IMR-90 (cell line): ENCODE results near the gene PDE8B. TPM values are rescaled to one million over a fixed set of nuclear protein-coding genes. Genes with fewer than 3 reads are reported as not detected.
A peak's percentile ranks its signal among the peaks of the same experiment; 100 is the strongest.

Experiments used
- ATAC-seq: fragments of 200-7000 bp; cut with Tn5 transposase; 2 replicates; pipeline ENCODE4 v1.9.1; 2020; ENCODE audit warnings: low read depth, mild to moderate bottlenecking, moderate library complexity
- BruUV-seq: library from RNA; stranded (reverse); fragments of 400-500 nt; replicated peaks from 2 replicates; lab custom pipeline; 2021; lab: Mats Ljungman, UMichigan
- CTCF ChIA-PET: fragments of 300-600 bp; formaldehyde crosslinking; extraction: SDS; loops from one replicate; lab custom pipeline; 2021; ENCODE audit warnings: antibody characterized with exemption; lab: Yijun Ruan, JAX
- POLR2A ChIA-PET: fragments of 300-600 bp; sonication (Branson Sonifier 250); formaldehyde crosslinking; loops from one replicate; lab custom pipeline; 2022; ENCODE audit warnings: antibody characterized with exemption; ENCODE audit not compliant: unreplicated experiment; lab: Charles Lee
- DNase-seq: peaks from one replicate; pipeline ENCODE4 v3.0.0; 2013
- H2AFZ ChIP-seq: replicated peaks from 2 replicates; pipeline ENCODE3; 2013; ENCODE audit warnings: low read length, mild to moderate bottlenecking; ENCODE audit not compliant: poor library complexity
- H2AK5ac ChIP-seq: 2 replicates; pipeline ENCODE4 v1.6.1; 2013; ENCODE audit warnings: low read depth, low read length, inconsistent platforms
- H2AK9ac ChIP-seq: replicated peaks from 2 replicates; pipeline ENCODE3; 2013; ENCODE audit warnings: mild to moderate bottlenecking, low read depth, low read length, moderate library complexity; ENCODE audit not compliant: poor library complexity
- H2BK120ac ChIP-seq: 2 replicates; pipeline ENCODE4 v1.6.1; 2013; ENCODE audit warnings: low read depth, low read length, inconsistent platforms
- H2BK15ac ChIP-seq: 3 replicates; pipeline ENCODE4 v1.6.1; 2013; ENCODE audit warnings: low read depth, low read length, inconsistent platforms
- H2BK20ac ChIP-seq: 2 replicates; pipeline ENCODE4 v1.6.1; 2013; ENCODE audit warnings: low read depth, mild to moderate bottlenecking, inconsistent platforms, low read length, moderate library complexity
- H2BK5ac ChIP-seq: 2 replicates; pipeline ENCODE4 v1.6.1; 2013; ENCODE audit warnings: mild to moderate bottlenecking, low read depth, low read length, inconsistent platforms; ENCODE audit not compliant: poor library complexity, severe bottlenecking
- H3K14ac ChIP-seq: replicated peaks from 2 replicates; pipeline ENCODE4 v1.6.1; 2013; ENCODE audit warnings: low read depth, low read length, inconsistent platforms
- H3K18ac ChIP-seq: 2 replicates; pipeline ENCODE4 v1.6.1; 2013; ENCODE audit warnings: low read depth, low read length, control low read depth
- H3K23ac ChIP-seq: 2 replicates; pipeline ENCODE4 v1.6.1; 2013; ENCODE audit warnings: low read depth, low read length, inconsistent platforms
- H3K27ac ChIP-seq: 2 replicates; pipeline ENCODE4 v1.5.1; 2013; ENCODE audit warnings: mild to moderate bottlenecking, control low read depth, low read length; ENCODE audit not compliant: insufficient read depth
- H3K27me3 ChIP-seq: 2 replicates; pipeline ENCODE4 v1.6.1; 2013; ENCODE audit warnings: low read length; ENCODE audit not compliant: control insufficient read depth, insufficient read depth
- H3K36me3 ChIP-seq: 2 replicates; pipeline ENCODE4 v1.6.1; 2013; ENCODE audit warnings: low read length, mixed read lengths; ENCODE audit not compliant: control insufficient read depth, insufficient read depth
- H3K4ac ChIP-seq: 2 replicates; pipeline ENCODE4 v1.6.1; 2013; ENCODE audit warnings: low read depth, low read length, inconsistent platforms
- H3K4me1 ChIP-seq: 2 replicates; pipeline ENCODE4 v1.6.1; 2013; ENCODE audit warnings: low read length, mixed read lengths; ENCODE audit not compliant: control insufficient read depth, insufficient read depth
- H3K4me2 ChIP-seq: 2 replicates; pipeline ENCODE4 v1.6.1; 2013; ENCODE audit warnings: low read depth, mild to moderate bottlenecking, control low read depth, low read length, moderate library complexity
- H3K4me3 ChIP-seq: 2 replicates; pipeline ENCODE4 v1.5.1; 2013; ENCODE audit warnings: low read depth, mild to moderate bottlenecking, control low read depth, low read length, moderate library complexity; ENCODE audit not compliant: insufficient read depth
- H3K56ac ChIP-seq: 2 replicates; pipeline ENCODE4 v1.6.1; 2013; ENCODE audit warnings: low read length, inconsistent platforms; ENCODE audit not compliant: insufficient read depth; ENCODE audit errors: extremely low read depth
- H3K79me1 ChIP-seq, 2 experiments: 2 replicates each; pipeline ENCODE4 v1.6.1; 2013; ENCODE audit warnings: low read length in 2 of 2, inconsistent platforms in 1 of 2, low read depth in 1 of 2
- H3K9ac ChIP-seq: 2 replicates; pipeline ENCODE4 v1.6.1; 2013; ENCODE audit warnings: low read depth, low read length, control low read depth
- H3K9me1 ChIP-seq: 2 replicates; pipeline ENCODE4 v1.6.1; 2013; ENCODE audit warnings: low read length, inconsistent platforms; ENCODE audit not compliant: insufficient read depth
- H3K9me3 ChIP-seq: 2 replicates; pipeline ENCODE4 v1.6.1; 2013; ENCODE audit warnings: low read length; ENCODE audit not compliant: control insufficient read depth, insufficient read depth
- H4K20me1 ChIP-seq: 2 replicates; pipeline ENCODE4 v1.6.1; 2013; ENCODE audit warnings: low read length, inconsistent platforms; ENCODE audit not compliant: insufficient read depth
- H4K5ac ChIP-seq: 2 replicates; pipeline ENCODE4 v1.6.1; 2013; ENCODE audit warnings: mild to moderate bottlenecking, low read depth, low read length, control low read depth
- H4K8ac ChIP-seq, 2 experiments: 2 replicates each; pipeline ENCODE4 v1.6.1; 2013; ENCODE audit warnings: low read depth in 2 of 2, low read length in 2 of 2, control low read depth in 1 of 2, inconsistent platforms in 1 of 2
- H4K91ac ChIP-seq: 2 replicates; pipeline ENCODE4 v1.6.1; 2013; ENCODE audit warnings: low read depth, low read length, inconsistent platforms; ENCODE audit not compliant: insufficient read depth
- BHLHE40 ChIP-seq: fragments of 150-350 bp; IDR thresholded peaks from 2 replicates; pipeline ENCODE4 v1.6.1; 2016; ENCODE audit warnings: mild to moderate bottlenecking, low read depth, low read length
- FOS ChIP-seq: fragments of 150-350 bp; IDR thresholded peaks from 2 replicates; pipeline ENCODE4 v1.6.1; 2016; ENCODE audit warnings: low read depth, low read length
- MAFK ChIP-seq: IDR thresholded peaks from 2 replicates; pipeline ENCODE4 v1.6.1; 2012; ENCODE audit warnings: low read depth, low read length, improper control_type of control experiment
- WGBS, 2 experiments: methylation state at CpG; one replicate each; pipeline versions ENCODE4 v1.1.5 to v1.1.7; 2013; ENCODE audit warnings: missing lambda C conversion rate in 2 of 2; ENCODE audit not compliant: insufficient read length in 1 of 2; ENCODE audit errors: extremely low coverage in 2 of 2; 5-methylcytosine and 5-hydroxymethylcytosine counted together
- dilution Hi-C: fragments of 300-500 bp; cut with HindIII; formaldehyde crosslinking; loops from one replicate; pipeline ENCODE4 v1.14.3; 2018; ENCODE audit warnings: low sequenced_read_pairs; ENCODE audit not compliant: unreplicated experiment
- in situ Hi-C: fragments of 300-500 bp; cut with MboI; formaldehyde crosslinking; loops from 3 replicates; pipeline ENCODE4 v1.14.3; 2019; ENCODE audit warnings: low sequenced_read_pairs, inconsistent platforms, mixed read lengths
- intact Hi-C: fragments of 100-400 bp; cut with micrococcal nuclease; formaldehyde crosslinking; loops from 2 replicates; pipeline ENCODE4 v1.10.0; 2022
- polyA plus RNA-seq, 3 experiments: library from polyadenylated mRNA; depleted of rRNA; stranded (reverse); fragments of >200 nt; gene quantifications; 2 replicates each; pipeline ENCODE4 v1.2.3, GENCODE V29; 2012; ENCODE audit warnings: low replicate concordance in 1 of 3
- total RNA-seq: library from RNA; depleted of rRNA; stranded (reverse); fragments of >200 nt; gene quantifications from 2 replicates; pipeline ENCODE4 v1.2.3, GENCODE V29; 2012

Gene PDE8B
- total and polyA plus RNA-seq, 2 of the 4 experiments (the other 2 are of a cell fraction), result under 0.01 to 0.03 TPM

DNA sequence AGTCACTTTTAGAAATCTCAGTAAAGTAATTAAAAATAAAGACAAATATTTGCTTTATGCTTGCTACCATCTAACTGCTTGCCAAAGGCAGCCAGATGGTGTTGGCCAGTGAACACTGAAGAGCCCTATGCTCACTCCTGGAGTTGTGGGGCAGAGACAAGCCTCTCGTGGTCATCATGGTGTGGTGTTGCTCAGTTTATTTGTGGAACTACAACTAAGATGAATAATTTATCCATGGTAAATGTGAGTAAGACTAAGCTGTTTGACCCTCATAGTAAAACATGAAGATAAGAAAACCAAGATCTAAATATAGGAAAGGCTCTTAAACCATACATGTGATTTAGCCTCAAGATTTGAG lies 100.7 kb downstream of the PDE8B start:
- peak; percentile 51; the same call in 1 of the 2 replicates for ATAC-seq
- no peak overlapping the region for H2BK15ac ChIP-seq
- no peak overlapping the region for H2AK5ac ChIP-seq
- H3K18ac ChIP-seq, result no peak overlapping the region
- no peak overlapping the region for H2AFZ ChIP-seq
- H2BK5ac ChIP-seq, result no peak overlapping the region
- H3K14ac ChIP-seq, result no peak overlapping the region
- H3K4me3 ChIP-seq, result no peak overlapping the region
- H3K36me3 ChIP-seq, result no peaks in the 10 kb centered on the region
- no peak overlapping the region for H2AK9ac ChIP-seq
- H4K20me1 ChIP-seq, result no peaks in the 10 kb centered on the region
- dilution Hi-C loops, result no loop called here
- no peak overlapping the region for H3K56ac ChIP-seq
- no peak overlapping the region for H3K27ac ChIP-seq
- no peak overlapping the region for H4K8ac ChIP-seq
- no peak overlapping the region for H3K4me2 ChIP-seq
- H2BK120ac ChIP-seq, result no peak overlapping the region
- no TSS peak for BruUV-seq
- TF ChIP-seq BHLHE40 (no peak), FOS (no peak), MAFK (no peak)
- WGBS, 2 experiments, result no CpG with 5 or more reads among the region's 1 CpG
- in situ Hi-C loops, result no loop called here
- H3K27me3 ChIP-seq, result no peaks in the 10 kb centered on the region; the same call in 1 of the 2 replicates
- no peaks in the 10 kb centered on the region for H3K79me1 ChIP-seq
- H4K91ac ChIP-seq, result no peak overlapping the region
- CTCF ChIA-PET, result interaction anchor here (1.3 kb wide), 1 partner anchor 9 kb away, joined by 4 read pairs; no protein-coding TSS in a partner anchor
- DNase-seq, result peak; percentile 44
- H3K9me3 ChIP-seq, result no peaks in the 10 kb centered on the region
- H3K9me1 ChIP-seq, result peaks cover 7% of the 10 kb centered on the region; the same call in 1 of the 2 replicates
- H3K23ac ChIP-seq, result no peak overlapping the region
- intact Hi-C loops, result no loop called here
- no peak overlapping the region for H4K5ac ChIP-seq
- POLR2A ChIA-PET, result no interaction called here
- 0 out of 2 replicates have a peak, but pooled peaks cover 2% of the 10 kb centered on the region for H3K4me1 ChIP-seq
- no peak overlapping the region for H3K4ac ChIP-seq
- no peak overlapping the region for H2BK20ac ChIP-seq
- no peak overlapping the region for H3K9ac ChIP-seq
